ENCODE data around the gene TTR.

- TF ChIP-seq POLR2A (IDR thresholded peaks at IDR 0.05): no peak
- TF ChIP-seq, protein P1, sequence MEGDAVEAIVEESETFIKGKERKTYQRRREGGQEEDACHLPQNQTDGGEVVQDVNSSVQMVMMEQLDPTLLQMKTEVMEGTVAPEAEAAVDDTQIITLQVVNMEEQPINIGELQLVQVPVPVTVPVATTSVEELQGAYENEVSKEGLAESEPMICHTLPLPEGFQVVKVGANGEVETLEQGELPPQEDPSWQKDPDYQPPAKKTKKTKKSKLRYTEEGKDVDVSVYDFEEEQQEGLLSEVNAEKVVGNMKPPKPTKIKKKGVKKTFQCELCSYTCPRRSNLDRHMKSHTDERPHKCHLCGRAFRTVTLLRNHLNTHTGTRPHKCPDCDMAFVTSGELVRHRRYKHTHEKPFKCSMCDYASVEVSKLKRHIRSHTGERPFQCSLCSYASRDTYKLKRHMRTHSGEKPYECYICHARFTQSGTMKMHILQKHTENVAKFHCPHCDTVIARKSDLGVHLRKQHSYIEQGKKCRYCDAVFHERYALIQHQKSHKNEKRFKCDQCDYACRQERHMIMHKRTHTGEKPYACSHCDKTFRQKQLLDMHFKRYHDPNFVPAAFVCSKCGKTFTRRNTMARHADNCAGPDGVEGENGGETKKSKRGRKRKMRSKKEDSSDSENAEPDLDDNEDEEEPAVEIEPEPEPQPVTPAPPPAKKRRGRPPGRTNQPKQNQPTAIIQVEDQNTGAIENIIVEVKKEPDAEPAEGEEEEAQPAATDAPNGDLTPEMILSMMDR (IDR thresholded peaks at IDR 0.05): no peak
Observed at GRCh38 chr18:31614044-31614443, 22.4 kb downstream of the TTR start.

All from testis (tissue), 2 donors.